Heart left ventricle (tissue), 16 donors: Measurements from ENCODE around the gene CCDC183. TPM values are rescaled to one million over a fixed set of nuclear protein-coding genes. Genes with fewer than 3 reads are reported as not detected.

Source experiments
- ATAC-seq, 4 donors: fragments of 200-7000 bp; cut with Tn5 transposase; one replicate each; pipeline ENCODE4 v1.9.1; 2020 to 2022; ENCODE audit warnings: moderate library complexity in 4 of 4, mild to moderate bottlenecking in 3 of 4, moderate number of reproducible peaks in 1 of 4
- DNase-seq, 5 donors: peaks; one replicate each; pipeline ENCODE4 v3.0.0-alpha.2; 2020
- H3K27ac ChIP-seq, 12 donors: fragments of 200-600 bp; sonication (generic) in 4 of 12; one replicate each; pipeline versions ENCODE4 v1.5.0 to v1.8.0; 2016 to 2022; ENCODE audit warnings: mild to moderate bottlenecking in 2 of 12
- H3K27me3 ChIP-seq, 9 donors: fragments of 200-600 bp; sonication (generic) in 2 of 9; one replicate each; pipeline versions ENCODE4 v1.5.1 to v1.8.0; 2016 to 2022; ENCODE audit warnings: mild to moderate bottlenecking in 3 of 9
- H3K36me3 ChIP-seq, 9 donors: fragments of 200-600 bp; sonication (generic) in 2 of 9; one replicate each; pipeline versions ENCODE4 v1.5.0 to v1.8.0; 2018 to 2022; ENCODE audit warnings: mild to moderate bottlenecking in 2 of 9
- H3K4me1 ChIP-seq, 12 donors: fragments of 200-600 bp; sonication (generic) in 4 of 12; one replicate each; pipeline versions ENCODE4 v1.5.0 to v1.8.0; 2016 to 2022; ENCODE audit warnings: mild to moderate bottlenecking in 3 of 12
- H3K4me3 ChIP-seq, 12 donors: fragments of 200-600 bp; sonication (generic) in 4 of 12; one replicate each; pipeline versions ENCODE4 v1.5.0 to v1.8.0; 2017 to 2022; ENCODE audit warnings: mild to moderate bottlenecking in 9 of 12, moderate library complexity in 4 of 12
- H3K9me3 ChIP-seq, 12 donors: fragments of 200-600 bp; sonication (generic) in 4 of 12; one replicate each; pipeline versions ENCODE4 v1.5.0 to v1.8.0; 2016 to 2022; ENCODE audit warnings: mild to moderate bottlenecking in 1 of 12
- POLR2A ChIP-seq, 2 donors: fragments of 450-650 bp; IDR thresholded peaks; one replicate each; pipeline ENCODE4 v1.6.1; 2017; ENCODE audit warnings: antibody characterized with exemption in 2 of 2, mild to moderate bottlenecking in 2 of 2, moderate library complexity in 2 of 2
- WGBS, 4 donors: extraction: QIAGEN DNeasy Blood & Tissue Kit in 2 of 4; methylation state at CpG; one replicate each; pipeline versions ENCODE4 v1.1.5 to v1.1.7; 2013 to 2018; 5-methylcytosine and 5-hydroxymethylcytosine counted together
- intact Hi-C, 10 donors: fragments of 100-400 bp; cut with DNase I; formaldehyde crosslinking; loops; one replicate each; pipeline versions ENCODE4 v1.11.1 to v1.14.2; 2022
- polyA plus RNA-seq, 2 donors: library from polyadenylated mRNA; stranded (reverse); fragments of 200-250 nt; gene quantifications; one replicate each; pipeline ENCODE4 v1.2.3, GENCODE V29; 2013
- total RNA-seq, 9 donors: library from RNA; depleted of rRNA in 2 of 9; stranded (reverse); fragments of >200 nt in 2 of 9; fragmentation: NEBNext Ultra II Directional in 3 of 9; extraction: Animal tissue kit (Norgen Biotek cat#: 25700) in 3 of 9; gene quantifications; one replicate each; pipeline versions ENCODE4 v1.1.0 to v1.2.4, GENCODE V29; 2016 to 2023
- TF ChIP-seq, protein P1 (sequence below), 12 donors: fragments of 200-600 bp; sonication (generic) in 4 of 12; IDR thresholded peaks; one replicate each; pipeline versions ENCODE4 v1.5.0 to v1.8.0; 2018 to 2022; ENCODE audit warnings: antibody characterized with exemption in 12 of 12, mild to moderate bottlenecking in 5 of 12
- donor health status: ischemic (EF 13 %, LVEDD 7.1; RV severe dilation, severe dysfunction).
- donor health status: healthy with polysubstance abuse.
- donor health status: DM: no; HTN: yes; CAD: no.
- donor health status: DM: no; HTN: no; CAD: no.
- donor health status: ischemic (EF 25% LVEDD 6.9; RV normal size, moderate dysfunction).
- donor health status: ischemic (EF 25% LVEDD 5.7; RV mildly dilated, moderate dysfunction).
- donor health status: healthy.
- donor health status: DM: yes; HTN: yes; CAD: no.
- donor health status: ischemic (EF 35%, LVEDD 5.7; RV mildly dilated, moderate dysfunction).
- donor health status: nonischemic (EF 11% LVEDD 7.7; RV severe dilation, severe dysfunction).
- donor health status: DM: yes; HTN: yes; CAD: no.
- donor health status: PGD.
- donor health status: ischemic (EF 29% LVEDD 5.4; RV normal size, mild dysfunction).
- donor health status: nonischemic (EF 23%, LVEDD 6.1; RV moderate dilation, normal function).

The CCDC183 gene
- total and polyA plus RNA-seq, 11 donors, result 0.32 to 4.7 (median 1.4) TPM

DNA sequence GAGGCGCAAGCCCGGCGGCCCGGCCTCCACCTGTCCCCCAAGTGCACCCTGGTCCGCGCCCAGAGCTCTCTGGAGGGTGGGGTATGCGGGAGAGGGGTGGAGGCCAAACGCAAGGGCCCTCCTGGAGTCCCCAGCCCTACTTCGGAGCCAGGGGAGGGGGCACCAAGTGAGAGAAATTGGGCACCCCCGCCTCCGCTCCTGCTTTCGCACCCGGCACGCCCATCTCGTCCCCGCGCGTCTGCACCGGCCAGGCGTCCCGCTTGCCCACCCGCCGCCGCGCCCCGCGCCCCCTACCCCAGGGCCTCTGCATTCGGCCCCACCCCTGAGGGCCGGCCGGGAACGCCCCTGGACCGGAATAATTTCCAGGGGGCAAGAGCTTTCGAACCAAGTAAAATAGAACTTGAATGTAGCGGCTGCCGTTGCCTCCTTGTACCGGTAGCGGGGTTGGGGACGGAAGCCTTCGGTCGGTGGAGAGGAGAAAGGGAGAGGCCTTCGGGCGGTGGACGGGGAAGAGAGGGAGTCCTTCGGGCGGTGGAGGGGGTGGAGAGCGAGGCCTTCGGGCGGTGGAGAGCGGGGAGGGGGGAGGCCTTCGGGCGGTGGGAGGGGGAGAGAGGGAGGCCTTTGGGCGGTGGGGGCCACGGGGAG, 52.4 kb downstream of the CCDC183 start:
- intact Hi-C loops, result loop anchor here in 9 of 10 donors (1.0 to 10.0 kb wide), 11 partner anchors 18 to 189 kb away; partner anchors contain the start of genes TMEM141 (in 6 of the 9), FBXW5 (in 5 of the 9), TRAF2 (in 3 of the 9) and C8G (in 2 of the 9)
- Histone ChIP-seq H3K36me3 (peaks cover 0 to 15% (median 9%) of the 10 kb centered on the region in 9 donors), H3K27me3 (peaks cover 0 to 36% (median 15%) of the 10 kb centered on the region in 9 donors), H3K27ac (peak overlapping the region; percentile 59 to 97 (median 92)), H3K4me3 (peak overlapping the region; percentile 63 to 93 (median 84)), H3K4me1 (peaks cover 10 to 68% (median 35%) of the 10 kb centered on the region in 12 donors), H3K9me3 (no peaks in the 10 kb centered on the region)
- ATAC-seq (peak; percentile 15 to 41 (median 22)), DNase-seq (no peak)
- TF ChIP-seq POLR2A (IDR thresholded peaks at IDR 0.05), result no peak
- TF ChIP-seq, protein P1, sequence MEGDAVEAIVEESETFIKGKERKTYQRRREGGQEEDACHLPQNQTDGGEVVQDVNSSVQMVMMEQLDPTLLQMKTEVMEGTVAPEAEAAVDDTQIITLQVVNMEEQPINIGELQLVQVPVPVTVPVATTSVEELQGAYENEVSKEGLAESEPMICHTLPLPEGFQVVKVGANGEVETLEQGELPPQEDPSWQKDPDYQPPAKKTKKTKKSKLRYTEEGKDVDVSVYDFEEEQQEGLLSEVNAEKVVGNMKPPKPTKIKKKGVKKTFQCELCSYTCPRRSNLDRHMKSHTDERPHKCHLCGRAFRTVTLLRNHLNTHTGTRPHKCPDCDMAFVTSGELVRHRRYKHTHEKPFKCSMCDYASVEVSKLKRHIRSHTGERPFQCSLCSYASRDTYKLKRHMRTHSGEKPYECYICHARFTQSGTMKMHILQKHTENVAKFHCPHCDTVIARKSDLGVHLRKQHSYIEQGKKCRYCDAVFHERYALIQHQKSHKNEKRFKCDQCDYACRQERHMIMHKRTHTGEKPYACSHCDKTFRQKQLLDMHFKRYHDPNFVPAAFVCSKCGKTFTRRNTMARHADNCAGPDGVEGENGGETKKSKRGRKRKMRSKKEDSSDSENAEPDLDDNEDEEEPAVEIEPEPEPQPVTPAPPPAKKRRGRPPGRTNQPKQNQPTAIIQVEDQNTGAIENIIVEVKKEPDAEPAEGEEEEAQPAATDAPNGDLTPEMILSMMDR (IDR thresholded peaks at IDR 0.05), result peak in 1 of 12 donors; percentile 2
- WGBS, 4 donors, result 1 to 2% (median 1%) methylated on average over 16 to 53 of the region's 53 CpGs

DNA sequence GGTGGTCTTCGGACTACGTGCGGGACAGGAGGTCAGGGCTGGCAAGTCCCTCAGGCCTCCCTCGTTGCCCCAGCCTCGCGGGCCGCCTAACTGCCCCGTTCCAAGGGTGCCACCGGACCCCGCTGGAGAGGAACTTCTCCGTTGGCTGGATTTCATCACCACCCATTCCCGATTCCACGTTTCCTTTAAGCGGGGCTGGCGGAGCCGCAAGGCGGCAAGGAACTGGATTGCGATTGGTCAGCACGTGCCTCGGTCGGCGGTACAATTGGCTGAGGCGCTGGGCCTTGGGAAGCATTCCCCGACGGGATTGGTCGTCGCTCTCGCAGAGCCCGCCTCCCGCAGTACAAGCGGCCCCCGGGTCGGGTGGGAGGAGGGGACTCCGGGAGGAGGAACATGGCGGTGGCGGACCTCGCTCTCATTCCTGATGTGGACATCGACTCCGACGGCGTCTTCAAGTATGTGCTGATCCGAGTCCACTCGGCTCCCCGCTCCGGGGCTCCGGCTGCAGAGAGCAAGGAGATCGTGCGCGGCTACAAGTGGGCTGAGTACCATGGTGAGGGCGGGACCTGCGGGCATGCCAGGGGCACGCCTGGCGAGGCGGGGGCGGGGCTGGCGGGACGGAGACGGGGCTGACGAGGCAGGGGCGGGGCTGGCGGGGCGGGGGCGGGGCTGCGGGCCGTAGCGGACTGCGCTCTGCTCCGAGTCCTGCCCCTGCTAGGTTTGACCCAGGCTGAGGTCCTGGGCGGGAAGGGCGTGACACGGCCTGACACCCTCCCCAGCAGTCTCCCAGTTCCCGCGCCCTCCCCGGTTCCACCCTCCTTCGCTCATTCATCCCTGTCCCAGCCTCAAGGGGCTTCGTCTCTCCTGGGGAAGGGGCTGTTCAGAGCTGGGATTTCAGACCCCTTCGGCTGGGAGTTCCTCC, 53.2 kb downstream of the CCDC183 start, which contains the start of gene PHPT1:
Gene PHPT1, plus strand, starts transcription at position 372 of the 922 bp plus-strand sequence. Its CDS starts 22 bp downstream, at position 394.
- H3K9me3 ChIP-seq, result no peaks in the 10 kb centered on the region
- peaks cover 0 to 15% (median 9%) of the 10 kb centered on the region in 9 donors for H3K36me3 ChIP-seq
- DNase-seq, result peak; percentile 99
- ATAC-seq, result peak; percentile 84 to 94 (median 89)
- peak within 1 kb of the TSS; percentile 63 to 93 (median 84) for H3K4me3 ChIP-seq
- H3K27me3 ChIP-seq, result peaks cover 0 to 28% (median 13%) of the 10 kb centered on the region in 9 donors
- WGBS, 4 donors, result 0 to 1% (median 0%) methylated on average over 33 to 77 of the region's 77 CpGs
- peaks cover 4 to 61% (median 27%) of the 10 kb centered on the region in 12 donors for H3K4me1 ChIP-seq
- TF ChIP-seq, protein P1 (IDR thresholded peaks at IDR 0.05), result no peak
- peak; percentile 71 to 85 for TF ChIP-seq POLR2A (IDR thresholded peaks at IDR 0.05)
- peak within 1 kb of the TSS; percentile 80 to 97 (median 92) for H3K27ac ChIP-seq
- intact Hi-C loops, result loop anchor here in 9 of 10 donors (1.0 to 10.0 kb wide), 11 partner anchors 18 to 188 kb away; partner anchors contain the start of genes TMEM141 (in 6 of the 9), FBXW5 (in 5 of the 9), TRAF2 (in 3 of the 9) and C8G (in 2 of the 9)

DNA sequence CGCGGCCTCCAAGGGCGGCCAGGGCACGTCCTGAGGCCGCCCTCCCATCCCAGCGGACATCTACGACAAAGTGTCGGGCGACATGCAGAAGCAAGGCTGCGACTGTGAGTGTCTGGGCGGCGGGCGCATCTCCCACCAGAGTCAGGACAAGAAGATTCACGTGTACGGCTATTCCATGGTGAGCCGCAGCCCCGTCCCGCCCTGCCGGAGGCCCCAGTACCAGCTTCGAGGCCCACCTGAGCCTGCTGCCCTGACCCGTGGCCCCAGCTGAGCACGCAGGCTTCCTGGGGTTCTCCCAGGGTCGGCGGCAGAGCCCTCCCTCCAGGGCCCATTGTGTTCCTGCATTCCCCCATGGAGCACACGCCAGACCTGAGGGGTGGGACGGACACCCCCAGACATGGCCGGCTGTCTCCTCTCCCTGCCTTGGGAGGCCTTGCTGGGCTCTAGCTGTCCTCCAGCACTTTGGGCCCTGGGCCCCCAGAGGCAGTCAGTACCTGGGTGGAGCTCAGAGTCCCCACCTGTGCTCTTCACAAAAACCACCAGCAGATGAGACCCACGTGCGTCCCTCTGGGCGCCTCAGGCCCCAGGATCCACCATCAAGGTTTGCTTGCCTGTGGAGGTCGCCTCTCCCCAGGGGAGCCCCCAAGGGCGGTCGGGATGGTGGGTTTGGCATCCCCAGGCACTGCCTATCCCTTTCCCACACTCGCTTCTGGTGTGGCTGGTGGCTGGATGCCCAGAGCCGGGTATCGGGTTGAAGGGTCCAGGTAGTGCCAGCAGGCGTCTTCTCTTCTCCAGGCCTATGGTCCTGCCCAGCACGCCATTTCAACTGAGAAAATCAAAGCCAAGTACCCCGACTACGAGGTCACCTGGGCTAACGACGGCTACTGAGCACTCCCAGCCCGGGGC, 54.1 kb downstream of the CCDC183 start:
- intact Hi-C loops, result loop anchor here in 9 of 10 donors (1.0 to 10.0 kb wide), 11 partner anchors 17 to 187 kb away; partner anchors contain the start of genes FBXW5 (in 7 of the 9), TMEM141 (in 6 of the 9), TRAF2 (in 3 of the 9) and C8G (in 2 of the 9)
- WGBS, 4 donors, result 28 to 39% (median 34%) methylated on average over 24 to 43 of the region's 43 CpGs
- no peak for ATAC-seq
- Histone ChIP-seq H3K27me3 (peaks cover 0 to 23% (median 11%) of the 10 kb centered on the region in 9 donors), H3K9me3 (no peaks in the 10 kb centered on the region), H3K4me3 (peak overlapping the region; percentile 63 to 93 (median 84)), H3K36me3 (peaks cover 0 to 15% (median 9%) of the 10 kb centered on the region in 9 donors), H3K27ac (peak overlapping the region; percentile 80 to 97 (median 92)), H3K4me1 (peaks cover 4 to 59% (median 26%) of the 10 kb centered on the region in 12 donors)
- peak in 1 of 5 donors; percentile 67 for DNase-seq
- TF ChIP-seq, protein P1 (IDR thresholded peaks at IDR 0.05), result no peak
- no peak for TF ChIP-seq POLR2A (IDR thresholded peaks at IDR 0.05)
